H1 (cell line): ENCODE results near the gene ZSWIM6. TPM values are rescaled to one million over a fixed set of nuclear protein-coding genes. Genes with fewer than 3 reads are reported as not detected.

Experiments used
- MAX ChIP-seq: IDR thresholded peaks from 2 replicates; pipeline ENCODE4 v1.6.1; 2012; ENCODE audit warnings: inconsistent platforms
- USF2 ChIP-seq: IDR thresholded peaks from 2 replicates; pipeline ENCODE4 v1.6.1; 2011; ENCODE audit warnings: low read length, improper control_type of control experiment
- polyA plus RNA-seq, 7 experiments: library from polyadenylated mRNA; depleted of rRNA in 3 of 7; stranded (reverse) in 5 of 7; unstranded in 2 of 7; fragments of >200 nt in 5 of 7; fragments of 200-250 nt in 2 of 7; gene quantifications; 1 replicate in 5 of 7; 2 replicates in 1 of 7; 4 replicates in 1 of 7; pipeline versions ENCODE4 v1.2.1 to v1.2.3, GENCODE V29; 2011 to 2013; ENCODE audit warnings: missing spikeins in 2 of 7, mixed read lengths in 2 of 7
- total RNA-seq: library from RNA; stranded (reverse); fragmentation: NEBNext Ultra II Directional; extraction: Animal tissue kit (Norgen Biotek cat#: 25700); gene quantifications from 2 replicates; pipeline ENCODE4 v1.2.1, GENCODE V29; 2021

ZSWIM6 gene
- total and polyA plus RNA-seq, 2 of the 8 experiments (the other 6 are each of a cell fraction or from before 2014, with no cell fraction given): 7.9 to 12.4 TPM

- TF ChIP-seq USF2 (no peak), MAX (no peak)
Observed at GRCh38 chr5:61472172-61472958, 140.3 kb downstream of the ZSWIM6 start (continued).
